ENCODE results near the gene LILRA5.

LILRA5 gene

GRCh38 chr19:54317108-54317964 lies 4.4 kb upstream of the LILRA5 start:
- no peak for DNase-seq (ENCODE audit: low read depth)
- no peak for TF ChIP-seq CTCF (IDR thresholded peaks at IDR 0.05; ENCODE audit: low read depth, low read length, missing control alignments)
- in situ Hi-C loops (cut with HindIII; ENCODE audit: low sequenced_read_pairs), result no loop called here

GRCh38 chr19:54316746-54317107 lies 3.8 kb upstream of the LILRA5 start:
- H3K4me3 ChIP-seq (ENCODE audit: low read depth, low read length), result no peak overlapping the region
- no peak for DNase-seq (ENCODE audit: low read depth)
- in situ Hi-C loops (cut with HindIII; ENCODE audit: low sequenced_read_pairs), result no loop called here
- no peak for TF ChIP-seq CTCF (IDR thresholded peaks at IDR 0.05; ENCODE audit: low read depth, low read length, missing control alignments)

More at GRCh38 chr19:54317108-54317964, 4.4 kb upstream of the LILRA5 start:
- no peak overlapping the region for H3K4me3 ChIP-seq (ENCODE audit: low read depth, low read length)

- DNase-seq (ENCODE audit: low read depth), result no peak
- H3K4me3 ChIP-seq (ENCODE audit: low read depth, low read length), result no peak overlapping the region
- in situ Hi-C loops (cut with HindIII; ENCODE audit: low sequenced_read_pairs), result no loop called here
- no peak for TF ChIP-seq CTCF (IDR thresholded peaks at IDR 0.05; ENCODE audit: low read depth, low read length, missing control alignments)
Measured at GRCh38 chr19:54315956-54316355, 3.0 kb upstream of the LILRA5 start.

- no peak overlapping the region for H3K4me3 ChIP-seq (ENCODE audit: low read depth, low read length)
- in situ Hi-C loops (cut with HindIII; ENCODE audit: low sequenced_read_pairs), result no loop called here
- DNase-seq (ENCODE audit: low read depth), result no peak
- TF ChIP-seq CTCF (IDR thresholded peaks at IDR 0.05; ENCODE audit: low read depth, low read length, missing control alignments), result no peak
Measured at GRCh38 chr19:54312011-54312410, 955 bp downstream of the LILRA5 start.

- H3K4me3 ChIP-seq (ENCODE audit: low read depth, low read length), result no peak overlapping the region
- DNase-seq (ENCODE audit: low read depth), result no peak
- in situ Hi-C loops (cut with HindIII; ENCODE audit: low sequenced_read_pairs), result no loop called here
- TF ChIP-seq CTCF (IDR thresholded peaks at IDR 0.05; ENCODE audit: low read depth, low read length, missing control alignments), result no peak
Measured at GRCh38 chr19:54311486-54311885, 1.5 kb downstream of the LILRA5 start.

GRCh38 chr19:54310543-54310942 lies 2.4 kb downstream of the LILRA5 start:
- no peak for DNase-seq (ENCODE audit: low read depth)
- TF ChIP-seq CTCF (IDR thresholded peaks at IDR 0.05; ENCODE audit: low read depth, low read length, missing control alignments), result no peak
- H3K4me3 ChIP-seq (ENCODE audit: low read depth, low read length), result no peak overlapping the region
- in situ Hi-C loops (cut with HindIII; ENCODE audit: low sequenced_read_pairs), result no loop called here

Measured in astrocyte of the cerebellum (primary cell).